Measurements from ENCODE around the gene ALK.

ALK gene

GRCh38 chr2:29394981-29395350, 526.4 kb downstream of the ALK start:
- TF ChIP-seq, protein P1, sequence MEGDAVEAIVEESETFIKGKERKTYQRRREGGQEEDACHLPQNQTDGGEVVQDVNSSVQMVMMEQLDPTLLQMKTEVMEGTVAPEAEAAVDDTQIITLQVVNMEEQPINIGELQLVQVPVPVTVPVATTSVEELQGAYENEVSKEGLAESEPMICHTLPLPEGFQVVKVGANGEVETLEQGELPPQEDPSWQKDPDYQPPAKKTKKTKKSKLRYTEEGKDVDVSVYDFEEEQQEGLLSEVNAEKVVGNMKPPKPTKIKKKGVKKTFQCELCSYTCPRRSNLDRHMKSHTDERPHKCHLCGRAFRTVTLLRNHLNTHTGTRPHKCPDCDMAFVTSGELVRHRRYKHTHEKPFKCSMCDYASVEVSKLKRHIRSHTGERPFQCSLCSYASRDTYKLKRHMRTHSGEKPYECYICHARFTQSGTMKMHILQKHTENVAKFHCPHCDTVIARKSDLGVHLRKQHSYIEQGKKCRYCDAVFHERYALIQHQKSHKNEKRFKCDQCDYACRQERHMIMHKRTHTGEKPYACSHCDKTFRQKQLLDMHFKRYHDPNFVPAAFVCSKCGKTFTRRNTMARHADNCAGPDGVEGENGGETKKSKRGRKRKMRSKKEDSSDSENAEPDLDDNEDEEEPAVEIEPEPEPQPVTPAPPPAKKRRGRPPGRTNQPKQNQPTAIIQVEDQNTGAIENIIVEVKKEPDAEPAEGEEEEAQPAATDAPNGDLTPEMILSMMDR (IDR thresholded peaks at IDR 0.05; ENCODE audit: low read depth, low read length): no peak

DNA sequence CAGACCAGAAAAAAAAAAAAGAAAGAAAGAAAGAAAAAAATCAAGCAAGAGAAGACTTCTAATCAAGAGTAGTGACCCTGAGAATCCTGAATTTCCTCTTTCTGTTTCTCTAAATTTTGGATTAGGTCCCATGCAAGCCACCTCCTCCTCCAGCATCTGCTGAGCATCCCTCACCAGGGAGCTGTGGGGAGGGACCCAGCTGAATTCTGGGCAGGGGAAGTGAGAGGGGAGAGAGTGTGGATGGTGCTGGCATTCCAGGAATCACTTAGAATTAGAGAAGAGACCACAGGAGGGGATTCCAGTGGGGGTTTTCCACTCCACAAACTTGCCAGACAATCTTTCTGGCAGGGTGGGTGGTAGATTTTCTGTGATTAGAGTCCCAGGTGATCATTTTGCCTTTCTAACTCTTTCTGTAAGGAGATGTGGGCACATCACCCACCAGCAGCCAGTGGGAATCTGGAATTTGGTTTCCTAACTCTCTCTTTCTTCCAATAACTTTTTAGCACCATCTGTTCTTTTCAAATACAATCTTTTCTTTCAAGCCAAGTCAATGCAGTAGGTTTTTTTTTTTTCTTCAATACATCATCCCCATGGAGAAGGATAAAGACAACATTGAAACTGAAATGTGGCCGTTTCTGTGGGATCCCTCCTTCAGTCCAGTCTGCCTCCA, 526.9 kb downstream of the ALK start:
- DNase-seq (ENCODE audit: extremely low read depth, low read depth): no peak
- TF ChIP-seq, protein P1 (IDR thresholded peaks at IDR 0.05; ENCODE audit: low read depth, low read length): no peak

More at GRCh38 chr2:29394981-29395350, 526.4 kb downstream of the ALK start:
- DNase-seq (ENCODE audit: extremely low read depth, low read depth): no peak

- TF ChIP-seq, protein P1 (IDR thresholded peaks at IDR 0.05; ENCODE audit: low read depth, low read length): no peak
- DNase-seq (ENCODE audit: extremely low read depth, low read depth): no peak
Observed at GRCh38 chr2:29393676-29394075, 527.7 kb downstream of the ALK start.

- DNase-seq (ENCODE audit: extremely low read depth, low read depth): no peak
- TF ChIP-seq, protein P1 (IDR thresholded peaks at IDR 0.05; ENCODE audit: low read depth, low read length): no peak
Observed at GRCh38 chr2:29392774-29393173, 528.6 kb downstream of the ALK start.

GRCh38 chr2:29390136-29390535, 531.2 kb downstream of the ALK start:
- TF ChIP-seq, protein P1 (IDR thresholded peaks at IDR 0.05; ENCODE audit: low read depth, low read length): no peak
- DNase-seq (ENCODE audit: extremely low read depth, low read depth): no peak

DNA sequence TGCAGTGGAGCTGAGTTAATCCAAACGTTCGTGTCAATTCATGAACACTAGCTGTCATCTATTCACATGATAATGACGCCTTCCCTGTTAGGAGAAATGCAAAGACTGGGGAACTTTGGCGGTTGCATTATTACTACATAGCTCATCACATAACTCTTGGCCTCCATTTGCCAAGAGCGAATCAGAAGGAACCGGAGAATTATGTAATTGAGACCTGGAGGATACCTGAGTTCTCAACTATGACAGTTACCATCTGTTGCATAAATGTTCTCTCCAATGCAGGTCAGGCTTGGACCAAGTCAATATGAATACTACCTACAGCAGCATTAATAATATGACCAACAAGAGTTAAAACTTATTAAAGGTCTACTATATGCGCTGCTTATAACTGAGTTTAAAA, 531.7 kb downstream of the ALK start:
- DNase-seq (ENCODE audit: extremely low read depth, low read depth): no peak
- TF ChIP-seq, protein P1 (IDR thresholded peaks at IDR 0.05; ENCODE audit: low read depth, low read length): no peak

- DNase-seq (ENCODE audit: extremely low read depth, low read depth): no peak
- TF ChIP-seq, protein P1 (IDR thresholded peaks at IDR 0.05; ENCODE audit: low read depth, low read length): no peak
Observed at GRCh38 chr2:29388071-29388470, 533.3 kb downstream of the ALK start.

Measured in AG09319 (cell line).